H9 (cell line): ENCODE data around the gene NSFL1C. TPM values are rescaled to one million over a fixed set of nuclear protein-coding genes. Genes with fewer than 3 reads are reported as not detected.

Experiments used
- DNase-seq: peaks from one replicate; pipeline ENCODE4 v3.0.0-alpha.2; 2017
- H2AFZ ChIP-seq: one replicate; pipeline ENCODE4 v1.6.1; 2013; ENCODE audit warnings: mild to moderate bottlenecking, low read length, control low read depth, moderate library complexity
- H2AK5ac ChIP-seq: 2 replicates; pipeline ENCODE4 v1.6.1; 2013; ENCODE audit warnings: low read length, control low read depth, mixed read lengths; ENCODE audit not compliant: insufficient read length
- H2BK120ac ChIP-seq: one replicate; pipeline ENCODE4 v1.6.1; 2013; ENCODE audit warnings: low read depth, mild to moderate bottlenecking, low read length, control low read depth, inconsistent platforms; ENCODE audit not compliant: poor library complexity, severe bottlenecking
- H2BK12ac ChIP-seq: 2 replicates; pipeline ENCODE4 v1.6.1; 2013; ENCODE audit warnings: low read length, control low read depth, mixed read lengths, low read depth; ENCODE audit not compliant: insufficient read length
- H2BK15ac ChIP-seq: 2 replicates; pipeline ENCODE4 v1.6.1; 2013; ENCODE audit warnings: low read depth, low read length, control low read depth
- H2BK20ac ChIP-seq: one replicate; pipeline ENCODE4 v1.6.1; 2013; ENCODE audit warnings: low read depth, mild to moderate bottlenecking, low read length, control low read depth, inconsistent platforms; ENCODE audit not compliant: poor library complexity, severe bottlenecking
- H2BK5ac ChIP-seq: 2 replicates; pipeline ENCODE4 v1.6.1; 2013; ENCODE audit warnings: low read length, control low read depth, mixed read lengths; ENCODE audit not compliant: insufficient read length
- H3K14ac ChIP-seq: 2 replicates; pipeline ENCODE4 v1.6.1; 2013; ENCODE audit warnings: low read length, control low read depth; ENCODE audit not compliant: insufficient read depth
- H3K18ac ChIP-seq: 2 replicates; pipeline ENCODE4 v1.6.1; 2013; ENCODE audit warnings: low read depth, mild to moderate bottlenecking, mixed read lengths, low read length, control low read depth; ENCODE audit not compliant: insufficient read length
- H3K23ac ChIP-seq: 2 replicates; pipeline ENCODE4 v1.6.1; 2013; ENCODE audit warnings: low read length, control low read depth, mixed read lengths, low read depth; ENCODE audit not compliant: insufficient read length
- H3K23me2 ChIP-seq: 2 replicates; pipeline ENCODE4 v1.6.1; 2013; ENCODE audit warnings: low read depth, mild to moderate bottlenecking, mixed read lengths, low read length, control low read depth; ENCODE audit not compliant: insufficient read length, poor library complexity, severe bottlenecking
- H3K27ac ChIP-seq: 2 replicates; pipeline ENCODE4 v1.5.1; 2013; ENCODE audit warnings: low read length, control low read depth, mixed read lengths, low read depth; ENCODE audit not compliant: insufficient read length
- H3K27me3 ChIP-seq: 2 replicates; pipeline ENCODE4 v1.6.1; 2013; ENCODE audit warnings: low read length, control low read depth, inconsistent platforms; ENCODE audit not compliant: insufficient read depth
- H3K4ac ChIP-seq: 2 replicates; pipeline ENCODE4 v1.6.1; 2013; ENCODE audit warnings: low read depth, mild to moderate bottlenecking, control low read depth, inconsistent platforms, low read length, moderate library complexity
- H3K4me1 ChIP-seq: 2 replicates; pipeline ENCODE4 v1.6.1; 2013; ENCODE audit warnings: low read length, control low read depth, inconsistent platforms; ENCODE audit not compliant: insufficient read depth
- H3K4me2 ChIP-seq: 2 replicates; pipeline ENCODE4 v1.6.1; 2013; ENCODE audit warnings: low read length, control low read depth, mixed read lengths; ENCODE audit not compliant: insufficient read length, insufficient read depth
- H3K56ac ChIP-seq: 2 replicates; pipeline ENCODE4 v1.6.1; 2013; ENCODE audit warnings: low read depth, mild to moderate bottlenecking, mixed read lengths, low read length, control low read depth; ENCODE audit not compliant: insufficient read length
- H3K79me1 ChIP-seq: 2 replicates; pipeline ENCODE4 v1.6.1; 2013; ENCODE audit warnings: low read depth, mild to moderate bottlenecking, moderate library complexity, low read length, control low read depth, inconsistent platforms; ENCODE audit not compliant: insufficient read depth, poor library complexity, severe bottlenecking
- H3K79me2 ChIP-seq: 2 replicates; pipeline ENCODE4 v1.6.1; 2013; ENCODE audit warnings: low read length, control low read depth, inconsistent platforms; ENCODE audit not compliant: insufficient read depth
- H3K9ac ChIP-seq: 2 replicates; pipeline ENCODE4 v1.6.1; 2013; ENCODE audit warnings: low read length, control low read depth, mixed read lengths; ENCODE audit not compliant: insufficient read length; ENCODE audit errors: extremely low read depth
- H3K9me3 ChIP-seq: one replicate; pipeline ENCODE4 v1.6.1; 2013; ENCODE audit warnings: low read depth, low read length, inconsistent platforms; ENCODE audit not compliant: control insufficient read depth
- H3T11ph ChIP-seq: one replicate; pipeline ENCODE4 v1.6.1; 2013; ENCODE audit warnings: mild to moderate bottlenecking, low read length, control low read depth, inconsistent platforms
- H4K20me1 ChIP-seq: one replicate; pipeline ENCODE4 v1.6.1; 2013; ENCODE audit not compliant: control insufficient read depth, insufficient read length, insufficient read depth
- H4K5ac ChIP-seq: 2 replicates; pipeline ENCODE4 v1.6.1; 2013; ENCODE audit warnings: low read depth, mild to moderate bottlenecking, mixed read lengths, low read length, control low read depth; ENCODE audit not compliant: insufficient read length
- H4K8ac ChIP-seq: replicated peaks from 2 replicates; pipeline ENCODE4 v1.6.1; 2013; ENCODE audit warnings: low read length, control low read depth, mixed read lengths, low read depth; ENCODE audit not compliant: insufficient read length
- H4K91ac ChIP-seq: 2 replicates; pipeline ENCODE4 v1.6.1; 2013; ENCODE audit warnings: low read depth, mild to moderate bottlenecking, moderate library complexity, mixed read lengths, low read length, control low read depth; ENCODE audit not compliant: insufficient read length
- H3K27ac Mint-ChIP-seq, 3 experiments: 2 replicates in 2 of 3; 3 replicates in 1 of 3; pipeline ENCODE4 v1.8.0; 2020 to 2021; ENCODE audit warnings: mixed read lengths in 3 of 3, mild to moderate bottlenecking in 1 of 3, moderate library complexity in 1 of 3
- H3K27me3 Mint-ChIP-seq: 2 replicates; pipeline ENCODE4 v1.8.0; 2021; ENCODE audit warnings: low read depth, mild to moderate bottlenecking, moderate library complexity, mixed read lengths
- H3K36me3 Mint-ChIP-seq, 3 experiments: 2 replicates in 2 of 3; 3 replicates in 1 of 3; pipeline ENCODE4 v1.8.0; 2020 to 2021; ENCODE audit warnings: low read depth in 3 of 3, mixed read lengths in 3 of 3; ENCODE audit not compliant: insufficient read depth in 1 of 3
- H3K4me1 Mint-ChIP-seq, 2 experiments: 2 replicates each; pipeline ENCODE4 v1.8.0; 2020; ENCODE audit warnings: mixed read lengths in 2 of 2
- H3K4me3 Mint-ChIP-seq, 2 experiments: 2 replicates in 1 of 2; 3 replicates in 1 of 2; pipeline ENCODE4 v1.8.0; 2020 to 2021; ENCODE audit warnings: mild to moderate bottlenecking in 2 of 2, mixed read lengths in 2 of 2, moderate library complexity in 1 of 2
- H3K9me3 Mint-ChIP-seq, 2 experiments: 2 replicates in 1 of 2; 3 replicates in 1 of 2; pipeline ENCODE4 v1.8.0; 2020; ENCODE audit warnings: mild to moderate bottlenecking in 2 of 2, mixed read lengths in 2 of 2, moderate library complexity in 1 of 2
- CTCF ChIP-seq: fragments of 200-600 bp; sonication (generic); conservative IDR thresholded peaks from 3 replicates; pipeline ENCODE4 v1.8.0; 2021; ENCODE audit warnings: antibody characterized with exemption, mild to moderate bottlenecking
- WGBS: extraction: QIAGEN DNeasy Blood & Tissue Kit; methylation state at CpG from one replicate; pipeline ENCODE4 v1.1.7; 2013; ENCODE audit warnings: missing lambda C conversion rate, low lambda C conversion rate, mixed read lengths; ENCODE audit not compliant: insufficient read length; ENCODE audit errors: extremely low coverage; 5-methylcytosine and 5-hydroxymethylcytosine counted together
- total RNA-seq: library from RNA; stranded (reverse); gene quantifications from 2 replicates; pipeline ENCODE4 v1.2.1, GENCODE V29; 2021

Gene NSFL1C
- total RNA-seq, 1 experiment from 2014 or later: 81.8 TPM

DNA sequence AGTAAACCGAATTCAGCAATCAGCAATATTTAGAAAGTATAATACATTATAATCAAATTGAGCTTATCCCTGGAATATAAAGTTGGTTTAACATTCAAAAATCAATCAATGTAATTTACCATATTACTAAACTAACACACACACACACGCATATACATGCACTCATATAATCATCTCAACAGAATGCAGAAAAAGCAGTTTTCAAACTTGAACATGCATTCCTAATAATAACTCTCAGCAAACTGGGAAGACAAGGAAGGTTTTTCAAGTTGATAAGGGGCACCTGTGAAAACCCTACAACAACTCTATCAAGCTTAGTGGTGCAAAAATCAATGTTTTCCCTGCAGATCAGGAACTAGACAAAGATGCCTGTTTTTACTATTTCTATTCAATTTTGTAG is 19.9 kb upstream of the NSFL1C start:
- H3K18ac ChIP-seq: no peak overlapping the region
- no peaks in the 10 kb centered on the region for H3K27me3 ChIP-seq
- H2AK5ac ChIP-seq: no peak overlapping the region
- no peak overlapping the region for H3K9ac ChIP-seq
- H3K27ac ChIP-seq: no peak overlapping the region
- no peak overlapping the region for H3K23ac ChIP-seq
- TF ChIP-seq CTCF: no peak
- H2BK120ac ChIP-seq: no peak overlapping the region
- Mint-ChIP-seq H3K36me3 (no peaks in the 10 kb centered on the region), H3K4me1 (no peaks in the 10 kb centered on the region), H3K27me3 (peaks cover 58% of the 10 kb centered on the region), H3K4me3 (no peak overlapping the region), H3K9me3 (no peaks in the 10 kb centered on the region), H3K27ac (no peak overlapping the region)
- H3K79me1 ChIP-seq: no peaks in the 10 kb centered on the region
- H2BK15ac ChIP-seq: no peak overlapping the region
- no peak overlapping the region for H3K56ac ChIP-seq
- no peaks in the 10 kb centered on the region for H3K4me1 ChIP-seq
- H2BK12ac ChIP-seq: no peak overlapping the region
- no peak overlapping the region for H4K8ac ChIP-seq
- H4K20me1 ChIP-seq: no peaks in the 10 kb centered on the region
- H3T11ph ChIP-seq: no peak overlapping the region
- no peak overlapping the region for H4K5ac ChIP-seq
- H3K14ac ChIP-seq: no peak overlapping the region
- H3K79me2 ChIP-seq: no peaks in the 10 kb centered on the region
- H4K91ac ChIP-seq: no peak overlapping the region
- no peak overlapping the region for H3K4me2 ChIP-seq
- DNase-seq: no peak
- no peak overlapping the region for H3K4ac ChIP-seq
- no peak overlapping the region for H2BK5ac ChIP-seq
- no peak overlapping the region for H2BK20ac ChIP-seq
- no peak overlapping the region for H2AFZ ChIP-seq
- H3K23me2 ChIP-seq: no peaks in the 10 kb centered on the region
- WGBS: no CpG with 5 or more reads among the region's 2 CpGs
- no peaks in the 10 kb centered on the region for H3K9me3 ChIP-seq
